ENCODE measurements around the gene CARD10.

GRCh38 chr22:37462436-37462835 is 56.8 kb downstream of the CARD10 start:
- TF ChIP-seq, protein P1, sequence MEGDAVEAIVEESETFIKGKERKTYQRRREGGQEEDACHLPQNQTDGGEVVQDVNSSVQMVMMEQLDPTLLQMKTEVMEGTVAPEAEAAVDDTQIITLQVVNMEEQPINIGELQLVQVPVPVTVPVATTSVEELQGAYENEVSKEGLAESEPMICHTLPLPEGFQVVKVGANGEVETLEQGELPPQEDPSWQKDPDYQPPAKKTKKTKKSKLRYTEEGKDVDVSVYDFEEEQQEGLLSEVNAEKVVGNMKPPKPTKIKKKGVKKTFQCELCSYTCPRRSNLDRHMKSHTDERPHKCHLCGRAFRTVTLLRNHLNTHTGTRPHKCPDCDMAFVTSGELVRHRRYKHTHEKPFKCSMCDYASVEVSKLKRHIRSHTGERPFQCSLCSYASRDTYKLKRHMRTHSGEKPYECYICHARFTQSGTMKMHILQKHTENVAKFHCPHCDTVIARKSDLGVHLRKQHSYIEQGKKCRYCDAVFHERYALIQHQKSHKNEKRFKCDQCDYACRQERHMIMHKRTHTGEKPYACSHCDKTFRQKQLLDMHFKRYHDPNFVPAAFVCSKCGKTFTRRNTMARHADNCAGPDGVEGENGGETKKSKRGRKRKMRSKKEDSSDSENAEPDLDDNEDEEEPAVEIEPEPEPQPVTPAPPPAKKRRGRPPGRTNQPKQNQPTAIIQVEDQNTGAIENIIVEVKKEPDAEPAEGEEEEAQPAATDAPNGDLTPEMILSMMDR (conservative IDR thresholded peaks at IDR 0.05 in 1 of 2, IDR thresholded peaks at IDR 0.05 in 1 of 2; ENCODE audit: extremely low read depth in 1 of 2, insufficient read depth in 1 of 2, low read depth in 1 of 2, low read length in 2 of 2): no peak
- no peak for TF ChIP-seq EZH2 (IDR thresholded peaks at IDR 0.05; ENCODE audit: borderline replicate concordance, low read length)

Measured in mammary epithelial cell (primary cell).